GOT3 (cell line): Measurements from ENCODE around the gene TNRC18.
"Not testable (repeated sequence)": the region's sequence is repeated elsewhere in the genome, so short reads cannot be mapped to it uniquely, and the experiment has no call there.

Experiments
- DNase-seq: peaks from one replicate; lab custom pipeline; 2025; ENCODE audit warnings: mixed read lengths; lab: John Stamatoyannopoulos, UW

The TNRC18 gene

DNA sequence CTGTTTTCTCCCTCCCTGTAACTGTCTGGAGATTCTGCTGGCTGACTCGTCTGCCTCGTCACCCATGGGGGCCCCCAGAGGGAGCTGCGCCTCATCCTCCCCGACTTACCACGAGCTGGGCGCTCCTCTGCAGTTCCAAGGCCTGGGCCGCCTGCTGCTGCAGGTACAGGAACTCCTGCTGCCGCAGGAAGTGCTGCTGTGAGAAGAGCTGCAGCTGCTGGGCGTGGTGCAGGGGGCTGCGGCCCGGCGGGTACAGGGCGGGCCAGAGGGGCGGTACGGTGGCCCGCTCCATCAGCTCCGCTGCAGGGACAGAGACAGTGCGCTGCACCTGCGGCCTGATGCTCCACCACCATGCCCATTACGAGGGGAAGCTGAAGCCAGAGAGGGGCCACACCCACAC lies 47.7 kb downstream of the TNRC18 start:
- no peak for DNase-seq

DNA sequence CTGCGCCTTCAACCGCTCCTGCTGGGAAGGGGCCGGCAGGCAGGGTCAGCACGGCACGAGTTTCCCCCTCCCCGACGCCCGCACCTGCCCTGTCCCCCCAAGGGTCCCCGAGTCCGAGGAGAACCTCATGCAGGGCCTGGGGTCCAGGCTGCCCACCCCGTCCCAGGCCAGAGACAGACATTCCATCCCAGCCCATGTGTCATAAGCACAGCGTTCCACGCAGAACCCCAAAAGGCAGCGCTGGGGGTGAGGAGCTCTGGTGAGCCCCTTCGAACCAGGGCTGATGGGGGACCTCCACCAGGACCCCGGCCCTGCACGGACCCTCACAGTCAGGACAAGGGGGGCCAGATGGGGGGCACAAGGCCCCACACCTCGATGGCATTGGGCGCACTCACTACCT lies 49.2 kb downstream of the TNRC18 start:
- DNase-seq: no peak

DNA sequence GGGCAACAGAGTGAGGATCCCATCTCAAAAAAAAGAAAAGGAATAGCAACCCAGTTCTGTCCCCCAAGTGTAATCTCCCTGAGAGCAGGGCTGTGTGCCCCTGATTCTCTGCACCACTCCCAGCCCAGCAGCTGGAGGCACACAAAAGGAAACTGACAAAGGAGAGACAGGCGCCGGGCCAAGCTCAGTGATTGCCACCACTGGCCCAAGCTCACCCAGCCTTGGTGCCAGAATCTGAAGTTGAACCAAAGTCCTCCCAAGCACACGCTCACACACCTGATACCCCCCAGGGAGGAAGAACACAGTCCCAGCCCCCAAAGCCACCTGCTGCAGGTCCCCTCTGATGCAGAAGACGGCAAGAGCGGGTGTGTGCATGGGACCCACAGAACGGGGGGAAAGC lies 50.3 kb downstream of the TNRC18 start:
- no peak for DNase-seq

DNA sequence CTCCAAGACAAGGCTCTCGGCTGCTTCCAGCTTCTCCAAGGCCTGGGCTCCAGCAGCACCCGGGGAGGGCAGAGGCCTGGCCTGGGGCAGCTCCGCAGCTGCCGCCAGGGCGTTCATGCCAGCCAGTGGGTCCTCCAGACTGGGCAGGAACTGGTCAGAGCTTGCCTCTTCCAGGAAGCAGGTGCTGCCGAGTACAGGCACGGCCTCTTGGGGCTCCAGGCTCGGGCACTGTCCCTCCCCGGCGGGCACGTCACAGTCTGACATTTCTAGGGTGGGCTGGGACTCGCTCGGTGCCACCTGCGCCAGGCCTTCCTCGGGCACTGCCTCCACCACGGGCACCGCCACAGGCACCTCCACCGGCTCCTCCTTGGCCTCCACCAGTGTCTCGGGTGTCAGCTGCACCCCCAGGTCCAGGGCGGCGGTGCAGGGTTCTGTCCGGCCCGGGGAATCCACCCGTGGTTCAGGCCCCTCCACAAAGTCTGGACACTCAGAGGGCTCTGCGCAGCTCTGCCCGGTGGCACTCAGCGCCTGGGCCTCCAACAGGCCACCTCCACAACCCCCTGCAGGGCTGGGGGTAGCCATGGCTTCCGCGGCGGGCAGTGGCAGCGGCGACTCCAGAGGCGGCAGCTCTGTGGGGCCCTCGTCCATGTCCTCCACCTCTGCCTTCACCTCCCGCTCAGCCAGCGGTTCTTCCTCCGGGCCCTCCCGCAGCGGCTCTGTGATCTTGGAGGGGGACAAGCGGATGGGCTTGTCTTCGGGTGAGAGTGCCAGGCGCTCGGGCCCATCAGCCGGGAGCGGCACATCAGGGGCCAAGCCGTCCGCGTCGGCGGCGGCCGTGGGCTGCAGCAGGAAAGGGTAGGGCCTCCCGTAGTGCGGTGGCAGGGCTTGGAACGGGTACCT lies 52.9 kb downstream of the TNRC18 start:
- no peak for DNase-seq

DNA sequence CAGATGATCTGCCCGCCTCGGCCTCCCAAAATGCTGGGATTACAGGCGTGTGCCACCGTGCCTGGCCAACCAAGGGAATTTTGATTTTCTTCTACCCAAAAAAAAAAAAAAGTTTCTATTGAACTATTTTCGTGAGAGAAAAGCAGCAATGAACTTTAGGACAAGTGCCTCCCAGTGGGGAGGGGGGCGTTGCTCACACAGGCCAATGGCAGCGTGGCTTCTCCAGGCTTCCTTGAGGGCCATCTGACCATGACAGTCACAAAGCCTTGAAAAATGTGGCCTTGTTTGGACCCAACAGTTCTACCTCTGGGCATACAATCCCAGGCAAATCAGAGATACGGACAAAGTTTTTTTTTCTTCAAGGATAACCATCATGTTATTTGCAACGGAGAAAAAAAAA lies 56.0 kb downstream of the TNRC18 start:
- DNase-seq: no peak

DNA sequence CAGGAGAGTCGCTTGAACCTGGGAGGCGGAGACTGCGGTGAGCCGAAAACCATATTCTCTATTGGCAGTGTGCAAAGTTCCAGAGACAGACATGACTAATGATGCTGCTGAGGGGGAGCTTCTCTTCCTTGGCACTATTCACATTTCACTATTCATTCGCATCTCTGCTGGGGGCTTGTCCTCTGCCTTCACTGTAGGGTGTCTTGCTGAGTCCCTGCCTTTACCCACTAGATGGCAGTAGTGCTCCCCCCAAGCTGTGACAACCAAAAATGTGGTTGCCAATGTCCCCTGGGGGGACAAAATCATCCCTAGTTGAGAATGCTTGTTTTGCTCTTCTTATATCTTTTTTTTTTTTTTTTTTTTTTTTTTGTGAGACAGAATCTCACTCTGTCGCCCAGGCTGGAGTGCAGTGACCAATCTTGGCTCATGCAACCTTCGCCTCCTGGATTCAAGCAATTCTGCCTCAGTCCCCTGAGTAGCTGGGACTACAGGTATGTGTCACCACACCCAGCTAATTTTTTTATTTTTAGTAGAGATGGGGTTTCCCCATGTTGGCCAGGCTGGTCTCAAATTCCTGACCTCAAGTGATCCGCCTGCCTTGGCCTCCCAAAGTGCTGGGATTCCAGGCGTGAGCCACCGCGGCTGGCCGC lies 57.5 kb downstream of the TNRC18 start:
- not testable (repeated sequence) for DNase-seq

DNA sequence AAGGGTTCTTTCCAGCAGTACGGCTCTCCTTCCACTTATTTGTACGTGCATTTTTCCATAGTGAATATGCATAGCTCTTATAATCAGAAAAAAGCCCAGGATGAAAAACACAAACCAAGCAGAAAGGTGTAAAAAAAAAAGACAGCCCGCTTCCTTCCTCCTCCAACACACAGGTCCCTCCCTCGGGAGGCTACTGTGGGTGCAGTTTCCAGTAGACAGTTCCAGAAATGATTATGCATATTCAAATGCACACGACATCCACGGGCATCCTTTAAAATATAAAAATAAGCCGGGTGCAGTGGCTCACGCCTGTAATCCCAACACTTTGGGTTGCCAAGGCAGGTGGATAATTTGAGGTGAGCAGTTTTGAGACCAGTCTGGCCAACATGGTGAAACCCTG lies 59.9 kb downstream of the TNRC18 start:
- DNase-seq: no peak

DNA sequence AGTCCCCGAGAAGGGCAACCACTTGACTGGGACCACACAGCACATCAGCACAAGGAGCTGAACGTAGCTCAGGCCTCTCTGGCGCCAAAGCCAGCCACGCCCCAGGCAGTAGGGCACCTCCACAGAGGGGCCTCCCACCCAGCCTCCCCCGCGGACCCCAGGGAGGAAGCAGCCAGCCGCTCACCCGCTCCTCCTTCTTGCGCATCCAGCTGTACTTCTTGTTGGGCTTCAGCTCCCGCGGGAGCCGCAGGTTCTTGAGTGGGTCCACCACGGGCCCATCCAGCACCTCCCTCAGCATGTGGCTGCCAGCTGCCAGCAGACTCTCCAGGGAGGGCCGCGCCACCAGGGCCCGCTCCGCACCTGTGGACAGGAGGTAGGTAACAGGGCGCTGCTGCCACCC lies 61.2 kb downstream of the TNRC18 start:
- DNase-seq: no peak

DNA sequence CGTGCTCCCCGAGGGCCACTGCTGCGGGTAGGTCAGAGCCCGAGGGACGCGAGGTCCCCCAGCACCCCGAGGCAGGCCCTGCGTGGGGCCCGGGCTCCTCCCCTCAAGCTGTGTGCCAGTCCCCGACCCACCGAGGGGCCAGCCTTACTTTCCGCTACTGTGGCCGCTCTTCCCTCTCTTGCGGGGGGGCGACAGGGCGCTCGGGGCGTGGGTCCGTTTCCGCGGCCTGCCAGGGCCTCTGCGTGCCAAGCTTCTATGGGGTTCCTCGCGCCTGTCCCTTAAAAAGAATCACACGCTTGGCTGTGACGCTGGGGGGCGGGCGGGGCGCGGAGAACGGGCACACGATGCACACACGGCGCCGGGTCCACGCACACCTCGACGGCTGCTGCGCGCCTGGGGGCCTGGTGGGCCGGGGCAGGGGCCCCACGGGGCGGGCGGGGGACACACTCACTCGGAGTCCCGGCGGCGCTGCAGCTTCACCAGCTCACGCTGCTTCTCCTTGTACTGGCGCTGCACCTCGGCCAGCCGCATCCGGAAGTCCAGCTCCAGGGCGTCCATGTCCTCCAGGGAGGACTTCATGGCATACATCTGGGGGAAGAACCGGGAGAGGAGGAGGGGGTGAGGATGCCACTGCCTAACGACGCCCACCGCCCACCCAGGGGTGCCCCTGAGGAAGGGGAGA lies 62.0 kb downstream of the TNRC18 start:
- no peak for DNase-seq

DNA sequence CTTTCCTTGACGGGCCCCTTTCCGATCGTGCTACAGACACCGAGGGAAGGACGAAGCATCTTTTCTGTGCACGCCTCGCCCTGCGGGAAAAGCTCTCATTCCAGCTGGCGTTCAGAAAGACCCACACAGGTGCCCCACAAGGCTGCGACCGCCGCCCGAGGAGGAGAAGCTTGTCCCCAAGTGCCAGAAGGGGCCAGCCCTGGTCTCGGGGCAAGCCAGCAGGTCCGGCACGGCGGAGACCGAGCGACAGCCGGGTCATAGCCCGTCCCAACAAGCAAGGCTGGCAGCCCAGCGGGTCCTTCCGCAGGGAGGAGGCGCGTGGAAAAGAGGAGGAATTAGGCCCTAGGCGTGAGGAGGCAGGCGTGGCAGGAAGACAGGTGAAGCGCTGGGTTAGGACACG lies 62.7 kb downstream of the TNRC18 start:
- no peak for DNase-seq

DNA sequence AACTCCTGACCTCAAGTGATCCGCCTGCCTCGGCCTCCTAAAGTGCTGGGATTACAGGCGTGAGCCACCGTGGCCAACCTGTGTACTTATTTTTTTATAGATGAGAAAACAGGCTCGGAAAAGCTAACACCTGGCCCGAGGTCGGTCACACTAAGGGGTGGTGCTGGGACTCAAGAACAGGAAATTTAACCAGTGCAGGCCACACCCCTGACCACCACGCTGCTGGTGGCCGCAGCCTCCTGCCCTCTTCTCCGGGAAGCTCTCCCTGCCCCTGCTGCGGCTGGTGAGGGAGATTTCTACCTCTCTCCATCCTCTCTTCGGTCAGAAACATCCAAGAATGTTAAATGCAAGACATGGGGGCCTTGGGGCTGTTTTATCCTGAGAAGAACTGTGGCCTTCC lies 63.2 kb downstream of the TNRC18 start:
- DNase-seq: no peak

DNA sequence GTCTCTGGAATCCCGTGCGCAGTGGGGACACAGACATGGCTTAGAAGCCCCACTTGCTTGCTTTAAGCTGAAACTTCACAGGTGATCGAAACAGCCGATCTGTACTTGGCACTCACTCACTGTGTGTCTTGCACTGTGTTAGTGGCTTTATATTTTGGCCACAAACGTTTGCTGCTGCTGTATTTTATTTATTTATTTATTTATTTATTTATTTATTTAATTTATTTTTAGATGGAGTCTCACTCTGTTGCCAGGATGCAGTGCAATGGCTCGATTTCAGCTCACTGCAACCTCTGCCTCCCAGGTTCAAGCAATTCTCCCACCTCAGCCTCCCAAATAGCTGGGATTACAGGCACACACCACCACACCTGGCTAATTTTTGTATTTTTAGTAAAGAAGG lies 63.6 kb downstream of the TNRC18 start:
- not testable (repeated sequence) for DNase-seq

DNA sequence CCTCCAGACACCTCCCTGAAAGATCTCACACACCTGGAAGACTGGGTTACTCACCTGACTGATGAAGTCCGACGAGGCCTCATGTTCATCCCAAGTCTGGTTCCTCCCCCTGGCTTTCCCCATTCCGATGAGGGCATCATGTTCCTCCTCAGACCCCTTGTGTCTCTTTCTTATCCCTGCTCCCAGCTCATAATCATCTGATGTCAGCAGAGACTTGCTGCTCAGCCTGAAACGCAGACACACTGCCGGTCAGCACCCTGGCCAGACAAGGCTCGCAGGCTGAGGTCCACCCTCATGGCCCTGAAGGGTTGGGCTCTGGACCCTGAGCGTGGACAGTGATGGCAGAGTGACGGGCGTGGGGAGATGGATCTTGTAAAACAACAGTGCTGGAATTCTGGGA lies 64.3 kb downstream of the TNRC18 start:
- no peak for DNase-seq

DNA sequence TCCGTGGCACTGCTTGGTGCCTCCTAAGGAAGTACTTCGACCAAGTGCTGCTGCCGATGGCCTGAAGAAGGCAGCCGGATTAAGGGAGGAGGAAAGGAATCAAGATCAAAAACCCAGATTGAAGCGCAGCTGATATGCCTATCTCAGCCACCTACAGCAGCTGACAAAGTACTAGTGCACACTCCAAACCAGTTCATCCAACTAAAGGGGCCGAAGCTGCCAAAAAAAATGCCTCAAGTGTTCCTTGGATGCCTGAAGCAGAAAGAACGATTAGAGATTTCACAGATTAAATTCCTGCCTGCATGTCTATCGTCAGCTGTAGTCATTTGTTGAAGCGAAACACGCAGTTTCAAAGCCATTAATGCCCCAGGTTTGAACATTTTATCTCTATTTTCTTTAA lies 65.7 kb downstream of the TNRC18 start:
- DNase-seq: no peak

DNA sequence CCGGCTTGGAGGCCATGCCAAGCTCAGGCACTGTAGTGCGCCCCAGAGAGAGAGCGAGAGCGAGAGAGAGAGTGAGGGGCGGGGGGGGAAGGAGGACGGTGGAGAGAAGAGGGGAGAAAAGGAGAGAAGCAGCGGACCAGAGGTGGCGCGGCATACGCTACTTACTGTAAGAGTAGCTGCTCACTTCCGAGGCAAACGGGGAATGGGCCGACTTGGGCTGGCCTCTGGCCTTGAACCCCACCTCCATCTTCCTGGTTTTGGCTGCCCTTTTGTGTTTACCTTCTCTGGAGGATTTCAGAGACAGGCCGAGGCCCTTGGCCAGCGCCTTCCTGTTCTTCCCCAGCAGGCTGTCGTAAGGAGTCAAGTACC lies 66.9 kb downstream of the TNRC18 start:
- DNase-seq: no peak

DNA sequence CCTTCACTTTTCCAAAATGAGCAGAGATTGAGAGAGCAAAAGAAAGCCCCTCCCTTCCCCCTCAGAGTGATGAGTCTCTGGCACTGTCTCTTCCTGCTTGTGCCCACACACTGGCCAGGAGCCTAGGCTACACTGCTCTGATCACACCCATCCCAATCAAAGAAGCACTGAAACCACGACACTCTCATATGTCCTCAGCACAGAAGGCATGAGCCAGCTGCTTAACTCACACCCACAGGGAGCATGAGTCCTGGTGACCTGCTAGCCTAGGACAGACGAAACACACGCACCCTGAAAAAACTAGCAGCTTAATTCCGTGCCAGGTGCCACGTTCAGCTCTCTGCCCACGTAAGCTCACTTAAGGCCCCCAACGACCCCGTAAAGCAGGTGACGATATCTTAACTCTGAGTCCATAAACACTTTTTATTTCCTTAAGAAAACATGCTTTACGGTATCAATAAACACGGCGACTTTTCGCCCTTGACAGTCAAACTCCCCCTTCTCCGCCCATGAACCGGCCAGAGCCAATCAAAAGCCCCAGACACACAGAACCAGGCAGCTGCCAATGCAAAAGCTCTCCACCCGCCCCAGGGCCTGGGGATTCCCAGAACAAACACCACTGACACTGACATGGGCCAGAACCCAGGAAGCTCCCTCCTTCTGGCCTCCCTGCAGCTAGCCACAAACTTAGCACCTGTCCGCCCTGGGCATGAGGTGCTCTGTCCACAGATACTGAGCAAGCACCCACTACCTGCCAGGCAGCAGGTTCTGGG lies 69.0 kb downstream of the TNRC18 start:
- DNase-seq: no peak

DNA sequence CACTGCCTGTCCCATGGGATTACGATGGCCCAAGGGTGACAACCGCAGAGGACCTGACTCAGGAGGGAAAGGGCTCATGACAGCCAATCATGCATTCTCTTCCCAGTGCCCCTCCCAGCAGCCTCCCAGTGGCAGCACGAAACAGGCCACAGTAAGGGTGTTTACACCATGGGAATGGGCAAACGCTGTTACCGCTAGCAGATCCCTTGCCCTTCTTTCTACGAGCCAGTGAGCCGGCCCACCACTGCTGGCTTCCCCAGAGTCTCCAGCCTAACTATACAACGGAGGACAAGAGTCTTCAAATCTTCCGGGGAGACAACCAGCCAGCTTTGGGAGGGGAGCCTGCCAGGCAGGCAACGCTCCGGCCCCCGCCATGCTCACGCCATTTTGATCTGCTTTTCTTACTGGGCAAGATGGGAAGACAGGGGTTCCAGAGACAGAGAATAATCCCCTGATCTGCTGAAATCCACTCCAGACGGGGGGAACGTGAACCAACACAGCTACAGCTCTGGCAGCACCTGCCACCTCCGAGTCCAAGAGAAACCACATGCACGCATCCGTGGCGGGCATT lies 71.1 kb downstream of the TNRC18 start:
- no peak for DNase-seq

DNA sequence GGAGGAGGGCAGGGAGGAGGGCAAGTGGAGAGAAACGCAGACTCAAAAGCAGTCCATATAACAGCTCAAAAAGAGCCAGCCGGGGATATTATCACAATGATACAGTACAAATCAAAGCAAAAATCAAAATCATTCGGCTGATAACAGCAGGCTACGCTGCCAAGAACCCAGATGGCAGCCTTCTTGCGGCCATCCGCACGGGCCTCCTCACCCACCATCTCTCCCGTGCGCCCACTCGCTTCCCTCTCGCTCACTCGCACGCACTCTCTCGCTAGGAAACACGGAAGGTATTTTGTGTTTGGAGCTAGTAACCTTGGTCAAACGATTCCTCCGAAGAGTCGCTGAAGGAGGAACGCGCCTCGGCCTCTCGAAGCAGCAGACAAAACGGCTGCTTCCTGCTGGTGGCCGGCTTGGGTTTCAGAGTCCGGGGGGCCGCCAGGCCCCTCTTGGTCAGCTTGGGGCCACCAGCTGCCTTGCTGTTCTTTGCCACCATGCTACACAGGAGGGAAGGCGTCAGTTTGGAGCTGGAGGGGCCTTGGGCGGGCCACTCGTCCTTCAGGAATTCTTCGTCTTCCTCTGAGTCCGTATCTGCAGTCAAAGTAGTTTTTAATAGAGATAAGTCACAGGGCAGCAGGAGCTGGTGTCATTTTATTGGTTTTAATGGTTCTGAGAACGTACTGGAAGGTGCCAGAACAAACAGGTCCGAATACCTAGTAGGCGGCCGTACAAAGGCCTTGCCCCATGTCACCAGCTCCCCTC lies 71.9 kb downstream of the TNRC18 start:
- DNase-seq: no peak

DNA sequence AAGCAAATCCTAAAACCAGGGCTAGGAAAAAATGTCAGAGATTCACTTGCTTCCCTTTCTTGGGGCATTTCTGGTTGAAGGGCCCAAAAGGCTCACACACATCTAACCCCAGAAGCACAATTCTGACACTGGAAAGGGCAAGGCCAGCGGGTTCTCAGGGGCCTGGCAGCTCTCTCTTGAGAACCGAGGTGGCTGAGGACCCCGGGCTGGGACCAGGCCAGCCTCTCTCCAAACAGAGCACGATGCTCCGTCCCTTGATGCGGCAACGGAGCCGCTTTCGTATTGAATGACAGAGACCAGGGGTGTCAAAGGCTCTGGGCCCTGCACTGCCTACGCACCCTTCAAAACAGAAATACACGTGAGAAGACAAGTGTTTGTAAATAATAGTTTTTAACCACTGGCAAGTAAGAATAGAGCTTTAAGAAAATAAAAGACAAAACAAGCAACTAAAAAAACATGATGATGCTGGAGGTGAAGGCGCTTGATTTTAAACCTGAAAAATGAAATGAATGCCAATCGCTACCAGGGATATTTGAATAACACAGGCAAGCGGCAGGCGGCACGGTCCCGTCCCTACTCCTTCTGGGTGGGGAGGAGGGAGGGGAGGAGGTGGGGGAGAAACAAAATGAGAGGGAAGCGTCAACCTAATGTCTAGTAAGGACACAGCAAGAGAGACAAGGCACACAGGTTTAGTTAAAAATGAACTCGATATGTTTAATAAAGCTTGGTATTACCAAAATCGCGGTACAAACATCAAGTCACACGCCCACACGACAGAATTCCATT lies 72.8 kb downstream of the TNRC18 start:
- DNase-seq: no peak

DNA sequence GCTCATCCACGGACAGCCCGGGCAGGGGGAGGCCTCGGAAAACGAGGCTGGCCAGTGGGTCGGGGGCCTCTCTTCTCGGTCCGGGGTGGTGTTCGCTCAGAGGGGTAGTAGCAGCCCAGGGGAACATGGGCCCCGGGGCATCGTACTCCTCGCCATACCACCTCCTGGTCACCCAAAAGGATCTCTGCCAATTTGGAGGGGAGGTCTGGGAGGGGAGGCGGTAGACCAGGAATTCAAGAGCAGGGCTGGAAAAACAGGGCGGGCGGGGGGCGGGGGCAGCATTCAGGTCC lies 73.5 kb downstream of the TNRC18 start:
- DNase-seq: no peak
